ENCODE data around the gene PRKD3. TPM values are rescaled to one million over a fixed set of nuclear protein-coding genes. Genes with fewer than 3 reads are reported as not detected.

The PRKD3 gene
- total RNA-seq, 1 experiment from 2014 or later, result 20.8 TPM

DNA sequence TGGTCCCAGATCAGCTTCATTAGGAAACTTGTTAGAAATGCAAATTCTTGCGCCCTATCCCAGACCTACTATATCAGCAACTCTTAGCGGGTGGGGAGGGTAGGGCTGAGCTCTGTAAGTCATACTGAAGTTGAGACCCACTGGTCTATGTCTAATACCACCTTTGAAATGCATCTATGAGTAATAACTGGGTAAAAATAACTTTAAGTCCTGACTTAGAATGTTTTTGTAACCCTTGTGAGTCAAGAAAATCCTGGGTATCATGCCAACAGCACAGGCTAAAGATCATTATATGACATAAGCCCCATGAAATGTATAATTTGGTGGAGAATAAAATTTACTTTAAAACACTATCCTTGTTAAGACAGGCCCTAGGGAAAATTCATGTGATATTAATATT, 41.4 kb downstream of the PRKD3 start:
- 0 out of 2 replicates have a peak, but pooled peaks cover 3% of the 10 kb centered on the region for H3K4me1 ChIP-seq (ENCODE audit: low read length)
- no peak overlapping the region for H3K9ac ChIP-seq (ENCODE audit: low read length)
- no peaks in the 10 kb centered on the region for H3K27me3 ChIP-seq (ENCODE audit: low read length)
- no peak overlapping the region for H2AFZ ChIP-seq (ENCODE audit: low read length)
- H3K79me2 ChIP-seq (ENCODE audit: low read length), result no peaks in the 10 kb centered on the region
- H3K4me2 ChIP-seq (ENCODE audit: low read depth, low read length, poor library complexity, severe bottlenecking), result no peak overlapping the region
- peaks cover 9% of the 10 kb centered on the region; the same call in 1 of the 2 replicates for H3K36me3 ChIP-seq (ENCODE audit: insufficient read depth, low read length)
- no peak for DNase-seq
- H3K27ac ChIP-seq (ENCODE audit: low read length), result no peak overlapping the region
- H3K4me3 ChIP-seq (ENCODE audit: low read length), result no peak overlapping the region
- H3K9me3 ChIP-seq (ENCODE audit: low read length), result no peaks in the 10 kb centered on the region
- no peaks in the 10 kb centered on the region for H3K9me2 ChIP-seq (replicated peaks; ENCODE audit: insufficient read depth, low read length)
- H4K20me1 ChIP-seq (ENCODE audit: insufficient read depth, low read depth, low read length), result no peaks in the 10 kb centered on the region

DNA sequence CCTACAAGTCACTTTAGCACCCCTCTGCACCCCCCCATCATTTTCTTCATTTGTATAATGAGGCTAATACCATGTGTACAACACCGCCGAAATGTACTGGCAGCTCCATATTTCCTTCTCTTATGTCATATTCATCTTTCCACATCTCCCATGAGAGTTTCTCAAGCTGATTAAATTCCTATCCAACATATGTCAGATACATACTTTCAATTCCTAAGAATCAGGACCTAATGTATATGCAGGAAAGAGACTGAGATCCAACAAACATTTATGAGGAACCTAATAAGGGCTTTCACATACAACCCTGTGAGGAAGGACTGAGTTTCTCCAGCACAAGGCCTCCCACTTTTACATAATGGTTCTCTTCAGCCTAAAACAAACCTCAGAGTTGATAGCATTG, 41.9 kb downstream of the PRKD3 start:
- peaks cover 9% of the 10 kb centered on the region; the same call in 1 of the 2 replicates for H3K36me3 ChIP-seq (ENCODE audit: insufficient read depth, low read length)
- H3K27me3 ChIP-seq (ENCODE audit: low read length), result no peaks in the 10 kb centered on the region
- H3K4me1 ChIP-seq (ENCODE audit: low read length), result 0 out of 2 replicates have a peak, but pooled peaks cover 3% of the 10 kb centered on the region
- H3K4me2 ChIP-seq (ENCODE audit: low read depth, low read length, poor library complexity, severe bottlenecking), result no peak overlapping the region
- H3K9me3 ChIP-seq (ENCODE audit: low read length), result no peaks in the 10 kb centered on the region
- H3K27ac ChIP-seq (ENCODE audit: low read length), result no peak overlapping the region
- no peak overlapping the region for H3K9ac ChIP-seq (ENCODE audit: low read length)
- no peak overlapping the region for H2AFZ ChIP-seq (ENCODE audit: low read length)
- H4K20me1 ChIP-seq (ENCODE audit: insufficient read depth, low read depth, low read length), result no peaks in the 10 kb centered on the region
- H3K79me2 ChIP-seq (ENCODE audit: low read length), result no peaks in the 10 kb centered on the region
- DNase-seq, result no peak
- H3K4me3 ChIP-seq (ENCODE audit: low read length), result no peak overlapping the region
- H3K9me2 ChIP-seq (replicated peaks; ENCODE audit: insufficient read depth, low read length), result no peaks in the 10 kb centered on the region

DNA sequence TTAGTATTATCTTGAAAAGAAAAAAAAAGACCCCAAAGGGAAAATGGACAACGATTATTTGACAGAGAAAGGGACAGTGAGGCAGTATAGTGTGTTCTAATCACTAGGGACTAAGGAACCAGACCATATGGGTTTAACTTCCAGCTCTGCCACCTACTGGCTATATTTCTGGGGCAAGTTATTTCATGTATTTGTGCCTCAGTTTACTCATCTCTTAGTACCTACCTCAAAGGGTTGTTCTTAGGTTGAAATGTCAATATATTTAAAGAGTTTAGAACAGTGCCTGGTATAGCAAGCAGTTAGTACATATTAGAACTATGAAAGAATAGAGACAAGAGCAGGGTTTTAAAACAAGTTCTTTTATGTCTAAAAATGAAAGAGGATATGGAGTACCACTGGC, 42.7 kb downstream of the PRKD3 start:
- H3K4me3 ChIP-seq (ENCODE audit: low read length), result no peak overlapping the region
- no peak overlapping the region for H2AFZ ChIP-seq (ENCODE audit: low read length)
- no peaks in the 10 kb centered on the region for H3K9me2 ChIP-seq (replicated peaks; ENCODE audit: insufficient read depth, low read length)
- H3K27me3 ChIP-seq (ENCODE audit: low read length), result no peaks in the 10 kb centered on the region
- no peaks in the 10 kb centered on the region for H4K20me1 ChIP-seq (ENCODE audit: insufficient read depth, low read depth, low read length)
- H3K36me3 ChIP-seq (ENCODE audit: insufficient read depth, low read length), result peaks cover 9% of the 10 kb centered on the region; the same call in 1 of the 2 replicates
- H3K27ac ChIP-seq (ENCODE audit: low read length), result no peak overlapping the region
- 0 out of 2 replicates have a peak, but pooled peaks cover 3% of the 10 kb centered on the region for H3K4me1 ChIP-seq (ENCODE audit: low read length)
- no peaks in the 10 kb centered on the region for H3K79me2 ChIP-seq (ENCODE audit: low read length)
- no peak overlapping the region for H3K9ac ChIP-seq (ENCODE audit: low read length)
- H3K9me3 ChIP-seq (ENCODE audit: low read length), result no peaks in the 10 kb centered on the region
- H3K4me2 ChIP-seq (ENCODE audit: low read depth, low read length, poor library complexity, severe bottlenecking), result no peak overlapping the region
- DNase-seq, result no peak

DNA sequence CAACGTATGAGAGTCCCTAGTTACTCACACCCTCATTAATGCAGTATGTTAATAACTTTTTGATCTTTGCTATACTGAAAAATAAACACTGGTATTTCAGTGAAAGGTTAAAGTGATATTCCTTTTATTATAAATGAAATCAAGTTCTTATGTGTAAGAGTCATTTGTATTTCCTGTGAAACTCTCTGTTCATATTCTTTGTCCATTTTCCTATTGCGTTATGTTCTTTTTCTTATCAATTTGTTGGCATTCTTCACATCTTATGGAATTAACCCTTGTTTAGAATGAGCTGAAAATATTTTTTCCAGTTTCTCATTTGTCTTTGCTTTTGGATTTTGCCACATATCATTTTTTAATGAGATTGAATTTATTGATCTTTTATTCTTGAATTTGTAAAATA, 48.3 kb downstream of the PRKD3 start:
- Histone ChIP-seq H3K36me3 (ENCODE audit: insufficient read depth, low read length) (peaks cover 6% of the 10 kb centered on the region; the same call in 1 of the 2 replicates), H4K20me1 (ENCODE audit: insufficient read depth, low read depth, low read length) (no peaks in the 10 kb centered on the region)

More for the DNA sequence above, 48.3 kb downstream of the PRKD3 start:
- Histone ChIP-seq H3K27me3 (ENCODE audit: low read length) (no peaks in the 10 kb centered on the region), H3K4me3 (ENCODE audit: low read length) (no peak overlapping the region), H3K9ac (ENCODE audit: low read length) (no peak overlapping the region), H3K9me3 (ENCODE audit: low read length) (no peaks in the 10 kb centered on the region), H3K9me2 (replicated peaks; ENCODE audit: insufficient read depth, low read length) (no peaks in the 10 kb centered on the region), H3K4me1 (ENCODE audit: low read length) (no peaks in the 10 kb centered on the region), H3K27ac (ENCODE audit: low read length) (no peak overlapping the region), H2AFZ (ENCODE audit: low read length) (no peak overlapping the region), H3K79me2 (ENCODE audit: low read length) (no peaks in the 10 kb centered on the region), H3K4me2 (ENCODE audit: low read depth, low read length, poor library complexity, severe bottlenecking) (no peak overlapping the region)
- DNase-seq, result no peak

Small RNAs within 50 kb of the gene (small RNA-seq; reads per million reads assigned to genes)
- not detected for gene RNU6-939P

Other genes starting within 250 kb of the PRKD3 start
- gene HEATR5B, start 240.5 kb downstream of the PRKD3 start, total RNA-seq (2014; rRNA removed; shearing (Covaris generic); ENCODE audit: low replicate concordance), result 21.2 and 53.1 TPM in 2 replicates
- 7.8 and 16.4 TPM in 2 replicates for gene GPATCH11, start 240.3 kb downstream of the PRKD3 start, total RNA-seq (2014; rRNA removed; shearing (Covaris generic); ENCODE audit: low replicate concordance)
- 24.9 and 29.3 TPM in 2 replicates for gene EIF2AK2, start 167.9 kb downstream of the PRKD3 start, total RNA-seq (2014; rRNA removed; shearing (Covaris generic); ENCODE audit: low replicate concordance)
- not detected in 2 replicates for gene SULT6B1, start 136.2 kb downstream of the PRKD3 start, total RNA-seq (2014; rRNA removed; shearing (Covaris generic); ENCODE audit: low replicate concordance)
- 20.8 and 31.0 TPM in 2 replicates for gene CEBPZOS, start 128.3 kb downstream of the PRKD3 start, total RNA-seq (2014; rRNA removed; shearing (Covaris generic); ENCODE audit: low replicate concordance)
- 38.5 and 48.2 TPM in 2 replicates for gene CEBPZ, start 93.2 kb downstream of the PRKD3 start, total RNA-seq (2014; rRNA removed; shearing (Covaris generic); ENCODE audit: low replicate concordance)
- 28.4 and 42.2 TPM in 2 replicates for gene NDUFAF7, start 93.2 kb downstream of the PRKD3 start, total RNA-seq (2014; rRNA removed; shearing (Covaris generic); ENCODE audit: low replicate concordance)
- gene QPCT, start 19.8 kb upstream of the PRKD3 start, total RNA-seq (2014; rRNA removed; shearing (Covaris generic); ENCODE audit: low replicate concordance), result 4.8 and 8.8 TPM in 2 replicates

Data from Karpas-422 (cell line).